Natural killer cell treated with Interleukin-12 subunit alpha and Interleukin-12 subunit beta and Interleukin-15 and Interleukin-18, amount 100 ng/mL, for 72 hours (primary cell): ENCODE results near the gene MGAT4A. TPM values are rescaled to one million over a fixed set of nuclear protein-coding genes. Genes with fewer than 3 reads are reported as not detected.
"Not testable (repeated sequence)": the region's sequence is repeated elsewhere in the genome, so short reads cannot be mapped to it uniquely, and the experiment has no call there.

Experiments
- ATAC-seq, 2 donors: fragments of 150-1000 bp; cut with Tn5 transposase in 1 of 2; sonication (Bioruptor Pico), chemical (Tn5 transposase) in 1 of 2; 2 replicates each; pipeline ENCODE4 v1.10.0; 2021
- DNase-seq: peaks from one replicate; pipeline ENCODE4 v3.0.0; 2022; ENCODE audit warnings: low spot score
- H3K27ac Mint-ChIP-seq, 2 donors: 1 replicate in 1 of 2; 2 replicates in 1 of 2; pipeline ENCODE4 v1.8.0; 2022; ENCODE audit warnings: mixed read lengths in 2 of 2, mild to moderate bottlenecking in 1 of 2, moderate library complexity in 1 of 2
- H3K27me3 Mint-ChIP-seq, 2 donors: 1 replicate in 1 of 2; 2 replicates in 1 of 2; pipeline ENCODE4 v1.8.0; 2022; ENCODE audit warnings: mixed read lengths in 2 of 2
- H3K36me3 Mint-ChIP-seq: one replicate; pipeline ENCODE4 v1.8.0; 2022; ENCODE audit warnings: mixed read lengths
- H3K4me1 Mint-ChIP-seq, 2 donors: 1 replicate in 1 of 2; 2 replicates in 1 of 2; pipeline ENCODE4 v1.8.0; 2022; ENCODE audit warnings: low read depth in 2 of 2, mixed read lengths in 2 of 2, mild to moderate bottlenecking in 1 of 2
- H3K4me3 Mint-ChIP-seq: one replicate; pipeline ENCODE4 v1.8.0; 2022; ENCODE audit warnings: mixed read lengths
- H3K9me3 Mint-ChIP-seq: 2 replicates; pipeline ENCODE4 v1.8.0; 2022; ENCODE audit warnings: mixed read lengths
- total RNA-seq, 2 donors: library from RNA; stranded (reverse); gene quantifications; one replicate each; pipeline ENCODE4 v1.2.3, GENCODE V29; 2022

Gene MGAT4A
- total RNA-seq, 2 donors from 2014 or later: 23.1 to 25.0 TPM

DNA sequence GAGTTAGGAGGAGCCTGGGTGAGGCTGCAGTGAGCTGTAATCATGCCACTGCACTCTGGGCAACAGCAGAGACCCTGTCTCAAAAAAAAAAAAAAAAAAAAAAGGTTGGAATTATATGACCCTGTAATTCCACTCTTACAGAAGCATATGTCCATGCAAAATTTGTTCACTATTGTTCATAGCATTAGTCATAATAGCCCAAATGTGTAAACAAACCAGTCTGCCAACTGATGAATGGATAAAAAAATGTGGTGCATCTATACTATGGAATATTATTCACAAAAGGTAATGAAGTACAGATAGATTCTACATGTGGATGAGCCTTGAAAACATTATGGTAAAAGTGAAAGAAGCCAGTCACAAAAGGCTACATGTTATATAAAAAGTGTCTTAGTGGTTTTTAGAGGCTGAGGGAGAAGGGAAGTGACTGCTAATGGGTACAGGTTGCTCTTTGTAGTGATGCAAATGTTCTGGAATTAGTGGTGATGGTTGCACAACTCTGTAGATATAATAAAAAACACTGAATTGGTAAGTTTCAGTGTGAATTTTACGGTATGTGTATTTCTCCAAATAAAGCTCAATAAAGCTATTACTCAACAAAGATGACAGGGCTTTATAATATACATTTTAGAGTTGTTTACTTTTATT is 132.0 kb downstream of the MGAT4A start:
- peak overlapping the region; percentile 4 to 31 for H3K27ac Mint-ChIP-seq
- H3K4me3 Mint-ChIP-seq: no peak overlapping the region
- H3K36me3 Mint-ChIP-seq: peaks cover 9% of the 10 kb centered on the region
- no peaks in the 10 kb centered on the region for H3K9me3 Mint-ChIP-seq
- DNase-seq: no peak
- peak in 1 of 2 donors; percentile 38 for ATAC-seq
- no peaks in the 10 kb centered on the region for H3K27me3 Mint-ChIP-seq
- peaks cover 5 to 20% of the 10 kb centered on the region in 2 donors for H3K4me1 Mint-ChIP-seq

GRCh38 chr2:98594665-98595064 is 136.3 kb downstream of the MGAT4A start:
- H3K27me3 Mint-ChIP-seq, H3K9me3 Mint-ChIP-seq, ATAC-seq, H3K4me3 Mint-ChIP-seq, H3K27ac Mint-ChIP-seq, DNase-seq: not testable (repeated sequence)
- peaks cover 13 to 21% of the 10 kb centered on the region in 2 donors for H3K4me1 Mint-ChIP-seq
- peaks cover 17% of the 10 kb centered on the region for H3K36me3 Mint-ChIP-seq

- H3K9me3 Mint-ChIP-seq: no peaks in the 10 kb centered on the region
- no peak overlapping the region for H3K4me3 Mint-ChIP-seq
- ATAC-seq (peak in 1 of 2 donors; percentile 17), DNase-seq (no peak)
- H3K36me3 Mint-ChIP-seq: peaks cover 17% of the 10 kb centered on the region
- no peak overlapping the region for H3K27ac Mint-ChIP-seq
- peaks cover 9 to 15% of the 10 kb centered on the region in 2 donors for H3K4me1 Mint-ChIP-seq
- no peaks in the 10 kb centered on the region for H3K27me3 Mint-ChIP-seq
Observed at GRCh38 chr2:98592565-98592964, 138.4 kb downstream of the MGAT4A start.

DNA sequence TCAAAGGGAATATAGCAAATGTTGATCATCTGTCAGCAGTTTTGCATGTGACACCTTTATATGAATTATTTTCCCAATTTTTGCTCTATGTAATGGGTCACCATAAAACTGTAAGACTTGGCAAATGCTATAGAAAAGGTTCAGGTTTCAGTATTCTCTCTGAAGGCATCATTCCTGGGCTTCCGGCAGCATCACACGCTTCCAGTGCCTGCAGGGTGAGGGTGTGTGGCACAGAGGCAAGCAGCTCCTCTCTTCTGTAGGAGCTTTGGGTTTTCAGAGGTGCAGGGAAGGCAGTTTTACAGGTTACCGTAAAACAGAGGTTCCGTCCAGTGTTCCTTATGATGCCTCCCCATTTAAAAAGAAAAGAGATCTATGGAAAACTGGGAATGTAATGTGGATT is 141.4 kb downstream of the MGAT4A start:
- ATAC-seq (no peak), DNase-seq (no peak)
- H3K36me3 Mint-ChIP-seq: peaks cover 11% of the 10 kb centered on the region
- no peaks in the 10 kb centered on the region for H3K27me3 Mint-ChIP-seq
- H3K27ac Mint-ChIP-seq: peak overlapping the region in 1 of 2 donors; percentile 33
- H3K4me1 Mint-ChIP-seq: peaks cover 9 to 10% of the 10 kb centered on the region in 2 donors
- H3K4me3 Mint-ChIP-seq: no peak overlapping the region
- H3K9me3 Mint-ChIP-seq: no peaks in the 10 kb centered on the region

DNA sequence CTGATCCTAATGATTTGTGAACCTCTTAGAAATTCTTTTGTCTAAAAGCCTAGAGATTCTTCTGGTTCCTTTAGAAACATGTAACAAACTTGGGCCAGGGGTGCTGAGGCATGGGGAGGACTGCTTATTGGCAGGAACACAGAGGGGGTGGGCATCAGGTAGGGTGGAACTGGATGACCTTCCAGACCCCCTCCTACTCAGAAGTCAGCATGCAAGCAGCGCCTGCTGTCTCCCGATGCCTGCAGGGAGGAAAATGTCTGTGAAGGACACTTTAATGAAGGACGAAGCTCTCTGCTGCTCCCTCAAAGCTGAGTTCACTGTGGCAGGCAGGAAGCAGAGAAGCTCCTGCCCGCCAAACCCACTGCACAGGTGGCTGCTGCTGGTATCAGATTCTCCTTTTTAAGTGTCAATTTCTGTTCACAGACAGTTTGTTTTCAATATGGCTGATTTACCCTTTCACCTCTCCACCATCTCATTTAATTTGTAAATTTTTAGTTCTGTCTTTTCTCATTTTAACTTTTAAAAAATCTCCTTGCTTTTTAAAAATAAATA is 142.0 kb downstream of the MGAT4A start:
- ATAC-seq (no peak), DNase-seq (no peak)
- Mint-ChIP-seq H3K27ac (peak overlapping the region in 1 of 2 donors; percentile 33), H3K36me3 (peaks cover 9% of the 10 kb centered on the region), H3K27me3 (no peaks in the 10 kb centered on the region), H3K4me1 (peaks cover 8% of the 10 kb centered on the region in 2 donors), H3K9me3 (no peaks in the 10 kb centered on the region), H3K4me3 (no peak overlapping the region)

GRCh38 chr2:98586551-98587140 is 144.3 kb downstream of the MGAT4A start:
- Mint-ChIP-seq H3K4me3 (no peak overlapping the region), H3K27me3 (no peaks in the 10 kb centered on the region), H3K36me3 (peaks cover 11% of the 10 kb centered on the region), H3K4me1 (no peaks in the 10 kb centered on the region), H3K27ac (peak overlapping the region in 1 of 2 donors; percentile 41), H3K9me3 (no peaks in the 10 kb centered on the region)
- no peak for ATAC-seq
- DNase-seq: no peak

DNA sequence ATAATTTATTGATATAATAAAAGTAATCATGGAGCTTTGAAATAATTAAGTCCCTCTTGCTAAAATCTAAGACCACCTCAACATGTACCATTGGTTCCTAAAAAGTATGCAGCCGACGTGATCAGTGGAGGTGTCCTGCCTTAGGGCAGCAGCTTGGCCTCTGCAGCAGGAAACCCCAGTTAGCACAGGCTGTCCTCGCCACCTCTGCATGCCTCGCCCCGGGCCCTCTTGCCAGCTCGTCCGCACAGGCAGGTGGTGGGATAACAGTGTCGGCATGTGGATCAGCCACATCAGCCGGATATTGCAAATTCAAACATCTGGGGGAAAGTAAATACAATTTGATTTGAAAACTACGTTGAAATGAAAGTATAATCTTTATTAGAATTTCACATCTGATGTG is 145.5 kb downstream of the MGAT4A start:
- H3K9me3 Mint-ChIP-seq: no peaks in the 10 kb centered on the region
- peaks cover 18% of the 10 kb centered on the region for H3K36me3 Mint-ChIP-seq
- H3K27ac Mint-ChIP-seq: no peak overlapping the region
- ATAC-seq (no peak), DNase-seq (no peak)
- no peaks in the 10 kb centered on the region for H3K27me3 Mint-ChIP-seq
- no peaks in the 10 kb centered on the region for H3K4me1 Mint-ChIP-seq
- no peak overlapping the region for H3K4me3 Mint-ChIP-seq

- peak in 1 of 2 donors; percentile 13 for ATAC-seq
- Mint-ChIP-seq H3K27ac (no peak overlapping the region), H3K4me3 (no peak overlapping the region), H3K9me3 (no peaks in the 10 kb centered on the region), H3K27me3 (no peaks in the 10 kb centered on the region), H3K36me3 (peaks cover 18% of the 10 kb centered on the region), H3K4me1 (no peaks in the 10 kb centered on the region)
- DNase-seq: no peak
Observed at GRCh38 chr2:98583816-98584618, 146.9 kb downstream of the MGAT4A start.

DNA sequence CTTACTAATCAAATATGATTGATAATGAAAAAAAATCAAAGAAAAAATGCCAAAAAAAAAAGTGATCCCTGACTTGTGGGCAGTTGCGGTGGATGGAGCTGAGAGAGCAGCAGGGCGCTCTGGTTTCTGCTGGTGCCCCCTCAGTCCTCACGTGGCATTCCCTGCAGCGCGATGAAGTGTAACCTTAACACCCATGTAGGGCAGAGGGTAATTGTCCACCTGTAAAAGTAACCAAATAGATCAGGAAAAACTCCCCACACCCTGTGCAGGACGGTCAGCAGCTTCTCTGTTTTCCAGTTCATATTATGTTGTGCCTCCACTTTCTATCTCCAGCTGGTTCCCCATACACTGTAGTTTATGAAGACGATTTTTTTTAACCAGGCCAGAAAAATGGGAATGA is 147.7 kb downstream of the MGAT4A start:
- DNase-seq: no peak
- Mint-ChIP-seq H3K27me3 (no peaks in the 10 kb centered on the region), H3K36me3 (peaks cover 18% of the 10 kb centered on the region), H3K4me1 (no peaks in the 10 kb centered on the region), H3K4me3 (no peak overlapping the region), H3K9me3 (no peaks in the 10 kb centered on the region), H3K27ac (no peak overlapping the region)
- no peak for ATAC-seq

DNA sequence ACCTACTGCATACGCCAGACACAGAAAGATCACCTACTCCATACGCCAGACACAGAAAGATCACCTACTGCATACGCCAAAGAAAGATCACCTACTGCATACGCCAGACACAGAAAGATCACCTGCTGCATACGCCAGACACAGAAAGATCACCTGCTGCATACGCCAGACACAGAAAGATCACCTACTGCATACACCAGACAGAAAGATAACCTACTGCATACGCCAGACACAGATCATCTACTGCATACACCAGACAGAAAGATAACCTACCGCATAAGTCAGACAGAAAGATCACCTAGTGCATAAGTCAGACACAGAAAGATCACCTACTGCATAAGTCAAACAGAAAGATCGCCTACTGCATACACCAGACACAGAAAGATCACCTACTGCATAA is 148.4 kb downstream of the MGAT4A start:
- no peak for ATAC-seq
- Mint-ChIP-seq H3K27ac (no peak overlapping the region), H3K36me3 (peaks cover 18% of the 10 kb centered on the region), H3K4me1 (no peaks in the 10 kb centered on the region), H3K9me3 (no peaks in the 10 kb centered on the region), H3K4me3 (no peak overlapping the region), H3K27me3 (no peaks in the 10 kb centered on the region)
- DNase-seq: no peak

GRCh38 chr2:98580656-98581284 is 150.2 kb downstream of the MGAT4A start:
- Mint-ChIP-seq H3K4me3 (no peak overlapping the region), H3K27ac (peak overlapping the region in 1 of 2 donors; percentile 57), H3K27me3 (no peaks in the 10 kb centered on the region), H3K4me1 (no peaks in the 10 kb centered on the region), H3K9me3 (no peaks in the 10 kb centered on the region), H3K36me3 (peaks cover 18% of the 10 kb centered on the region)
- ATAC-seq (no peak), DNase-seq (no peak)

DNA sequence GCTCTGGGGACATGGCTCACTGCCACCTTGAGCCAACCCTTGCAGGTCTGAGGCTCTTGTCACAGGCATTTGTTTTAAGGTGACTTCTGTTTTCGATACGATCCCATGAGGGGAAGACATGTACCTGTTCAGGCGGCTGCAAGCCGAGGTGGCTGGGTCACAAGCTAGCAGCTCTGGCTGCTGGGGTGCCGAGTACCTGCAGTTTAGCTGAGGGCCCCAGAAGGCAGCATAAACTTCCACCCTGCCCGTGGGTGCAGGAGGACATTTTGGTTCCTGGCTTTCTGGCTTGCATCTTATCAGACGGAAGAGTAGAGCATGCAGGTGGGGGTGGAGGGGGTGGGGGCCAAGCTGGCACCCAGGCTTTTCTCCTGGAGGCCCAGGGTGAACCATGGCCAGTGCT is 151.0 kb downstream of the MGAT4A start:
- Mint-ChIP-seq H3K9me3 (no peaks in the 10 kb centered on the region), H3K27ac (no peak overlapping the region), H3K4me1 (no peaks in the 10 kb centered on the region), H3K36me3 (peaks cover 18% of the 10 kb centered on the region), H3K27me3 (no peaks in the 10 kb centered on the region), H3K4me3 (no peak overlapping the region)
- DNase-seq: no peak
- ATAC-seq: no peak

DNA sequence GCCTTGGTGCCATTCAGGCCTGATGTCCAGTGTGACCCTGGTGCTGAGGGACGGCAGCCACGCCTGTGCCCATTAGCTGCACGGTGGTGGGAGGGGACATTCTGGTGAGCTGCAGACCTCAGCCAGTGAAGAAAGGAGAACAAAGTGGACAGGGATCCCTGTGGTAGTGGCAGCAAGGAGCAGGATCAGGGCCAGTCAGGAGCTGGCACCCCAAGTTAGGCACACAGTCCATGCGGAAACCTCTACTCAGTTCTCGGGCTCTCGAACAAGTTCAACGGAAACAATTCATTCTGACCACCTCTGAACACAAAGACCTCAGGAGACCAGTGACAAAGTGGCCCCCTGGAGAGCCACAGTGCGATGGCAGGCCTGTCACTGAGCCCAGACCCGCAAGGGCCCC is 152.7 kb downstream of the MGAT4A start:
- no peak for ATAC-seq
- no peak for DNase-seq
- Mint-ChIP-seq H3K27me3 (no peaks in the 10 kb centered on the region), H3K27ac (peak overlapping the region in 1 of 2 donors; percentile 20), H3K4me3 (no peak overlapping the region), H3K9me3 (no peaks in the 10 kb centered on the region), H3K36me3 (peaks cover 18% of the 10 kb centered on the region), H3K4me1 (no peaks in the 10 kb centered on the region)
